GM21576 (cell line): ENCODE results near the gene TMED4.
"Not testable (repeated sequence)": the region's sequence is repeated elsewhere in the genome, so short reads cannot be mapped to it uniquely, and the experiment has no call there.

Experiments
- ATAC-seq: cut with Tn5 transposase; IDR thresholded peaks from one replicate; pipeline ENCODE4 v1.9.1; 2021; ENCODE audit warnings: mild to moderate bottlenecking, moderate library complexity; ENCODE audit not compliant: unreplicated experiment

TMED4 gene

GRCh38 chr7:44569959-44570358 is 12.1 kb downstream of the TMED4 start:
- no peak for ATAC-seq

- no peak for ATAC-seq
Observed at GRCh38 chr7:44568771-44569560, 13.1 kb downstream of the TMED4 start.

- ATAC-seq: no peak
Observed at GRCh38 chr7:44567884-44568283, 14.1 kb downstream of the TMED4 start.

GRCh38 chr7:44566680-44567079 is 15.4 kb downstream of the TMED4 start:
- no peak for ATAC-seq

- ATAC-seq: peak; percentile 22
Observed at GRCh38 chr7:44565795-44566559, 16.1 kb downstream of the TMED4 start.

GRCh38 chr7:44565097-44565794 is 16.8 kb downstream of the TMED4 start:
- peak; percentile 69 for ATAC-seq

GRCh38 chr7:44564606-44565005 is 17.4 kb downstream of the TMED4 start:
- ATAC-seq: no peak

- no peak for ATAC-seq
Observed at GRCh38 chr7:44563171-44563679, 18.8 kb downstream of the TMED4 start.

- ATAC-seq: not testable (repeated sequence)
Observed at GRCh38 chr7:44562622-44562962, 19.4 kb downstream of the TMED4 start.

- ATAC-seq: no peak
Observed at GRCh38 chr7:44561962-44562621, 19.9 kb downstream of the TMED4 start.

GRCh38 chr7:44561481-44561880 is 20.6 kb downstream of the TMED4 start:
- ATAC-seq: no peak

- ATAC-seq: no peak
Observed at GRCh38 chr7:44559485-44559884, 22.5 kb downstream of the TMED4 start.

- ATAC-seq: no peak
Observed at GRCh38 chr7:44557485-44557884, 24.5 kb downstream of the TMED4 start.

GRCh38 chr7:44555350-44555749 is 26.7 kb downstream of the TMED4 start:
- no peak for ATAC-seq

GRCh38 chr7:44552473-44553005 is 29.5 kb downstream of the TMED4 start:
- ATAC-seq: not testable (repeated sequence)

- ATAC-seq: no peak
Observed at GRCh38 chr7:44549457-44549856, 32.6 kb downstream of the TMED4 start.

GRCh38 chr7:44548893-44549292 is 33.1 kb downstream of the TMED4 start:
- ATAC-seq: no peak

- ATAC-seq: no peak
Observed at GRCh38 chr7:44547536-44548231, 34.3 kb downstream of the TMED4 start.

- no peak for ATAC-seq
Observed at GRCh38 chr7:44541876-44542610, 40.0 kb downstream of the TMED4 start.
